Endothelial cell of umbilical vein (primary cell): ENCODE data around the gene FCN1. TPM values are rescaled to one million over a fixed set of nuclear protein-coding genes. Genes with fewer than 3 reads are reported as not detected.

Experiments used
- BruUV-seq: library from RNA; stranded (reverse); fragments of 400-500 nt; replicated peaks from 2 replicates; lab custom pipeline; 2021; lab: Mats Ljungman, UMichigan
- CTCF ChIA-PET: fragments of 300-600, 350-600 bp; sonication (Branson Sonifier 250); formaldehyde crosslinking; loops from one replicate; lab custom pipeline; 2021; ENCODE audit warnings: antibody characterized with exemption, inconsistent platforms; lab: Charles Lee
- POLR2A ChIA-PET: fragments of 300-600, 350-600 bp; sonication (Branson Sonifier 250); formaldehyde crosslinking; loops from one replicate; lab custom pipeline; 2021; ENCODE audit warnings: antibody characterized with exemption, inconsistent platforms; lab: Charles Lee
- DNase-seq: peaks from one replicate; pipeline ENCODE4 v3.0.0-alpha.2; 2011; ENCODE audit warnings: low read depth, low spot score
- FAIRE-seq: peaks from 2 replicates; lab custom pipeline; 2011; peaks lifted over from hg19 to GRCh38; lab: Jason Lieb, UNC
- H2AFZ ChIP-seq: 2 replicates; pipeline ENCODE4 v1.6.0; 2012; ENCODE audit warnings: low read depth, low read length, control low read depth, inconsistent platforms
- H3K27ac ChIP-seq: 2 replicates; pipeline ENCODE4 v1.5.1; 2011; ENCODE audit warnings: low read depth, mild to moderate bottlenecking, control low read depth, low read length, moderate library complexity; ENCODE audit not compliant: insufficient read depth
- H3K27me3 ChIP-seq, 2 experiments: 2 replicates each; pipeline versions ENCODE4 v1.6.0 to v1.6.1; 2011; ENCODE audit warnings: low read length in 2 of 2, mixed read lengths in 1 of 2; ENCODE audit not compliant: control insufficient read depth in 2 of 2, insufficient read depth in 2 of 2
- H3K36me3 ChIP-seq, 2 experiments: 2 replicates in 1 of 2; 3 replicates in 1 of 2; pipeline ENCODE4 v1.5.1; 2011; ENCODE audit warnings: low read length in 2 of 2, mild to moderate bottlenecking in 1 of 2, moderate library complexity in 1 of 2; ENCODE audit not compliant: control insufficient read depth in 2 of 2, insufficient read depth in 2 of 2; ENCODE audit errors: extremely low read depth in 1 of 2
- H3K4me1 ChIP-seq: 3 replicates; pipeline ENCODE4 v1.5.1; 2011; ENCODE audit warnings: mild to moderate bottlenecking, low read length; ENCODE audit not compliant: control insufficient read depth, insufficient read depth; ENCODE audit errors: extremely low read depth
- H3K4me2 ChIP-seq: 2 replicates; pipeline ENCODE4 v1.6.1; 2011; ENCODE audit warnings: low read length, control low read depth, mixed read lengths; ENCODE audit not compliant: insufficient read depth
- H3K4me3 ChIP-seq, 3 experiments: fragments of 200-600 bp in 1 of 3; sonication (generic), shearing (Covaris generic) in 1 of 3; replicated peaks in 1 of 3; 2 replicates each; pipeline ENCODE4 v1.5.1; 2011 to 2016; ENCODE audit warnings: control low read depth in 3 of 3, low read length in 3 of 3, mild to moderate bottlenecking in 2 of 3, inconsistent platforms in 1 of 3, low read depth in 1 of 3, moderate library complexity in 1 of 3; ENCODE audit not compliant: insufficient read depth in 1 of 3
- H3K79me2 ChIP-seq: 2 replicates; pipeline ENCODE4 v1.6.0; 2012; ENCODE audit warnings: low read length, inconsistent platforms; ENCODE audit not compliant: control insufficient read depth, insufficient read depth
- H3K9ac ChIP-seq: replicated peaks from 2 replicates; pipeline ENCODE3; 2011; ENCODE audit warnings: low read length, control low read depth; ENCODE audit not compliant: insufficient read depth; ENCODE audit errors: extremely low read depth
- H3K9me1 ChIP-seq: replicated peaks from 3 replicates; pipeline ENCODE4 v1.6.0; 2011; ENCODE audit warnings: mild to moderate bottlenecking, low read length; ENCODE audit not compliant: control insufficient read depth, insufficient read depth; ENCODE audit errors: extremely low read depth
- H3K9me3 ChIP-seq: replicated peaks from 2 replicates; pipeline ENCODE4 v1.5.1; 2012; ENCODE audit warnings: low read length, inconsistent platforms; ENCODE audit not compliant: control insufficient read depth, insufficient read depth
- H4K20me1 ChIP-seq: replicated peaks from 2 replicates; pipeline ENCODE3; 2011; ENCODE audit warnings: mild to moderate bottlenecking, low read length; ENCODE audit not compliant: control insufficient read depth, insufficient read depth; ENCODE audit errors: extremely low read depth
- CTCF ChIP-seq, 2 donors: IDR thresholded peaks; 1 replicate in 1 of 2; 2 replicates in 1 of 2; pipeline ENCODE4 v1.5.1; 2011; ENCODE audit warnings: low read length in 2 of 2, mild to moderate bottlenecking in 2 of 2, moderate library complexity in 2 of 2, control low read depth in 1 of 2, inconsistent platforms in 1 of 2, low read depth in 1 of 2; ENCODE audit not compliant: insufficient read depth in 1 of 2; ENCODE audit errors: extremely low read depth in 1 of 2
- EZH2 ChIP-seq: IDR thresholded peaks from 2 replicates; pipeline ENCODE4 v1.6.1; 2012; ENCODE audit warnings: borderline replicate concordance, low read depth, mild to moderate bottlenecking, moderate library complexity, low read length, inconsistent platforms; ENCODE audit not compliant: severe bottlenecking
- JUN ChIP-seq: IDR thresholded peaks from 2 replicates; pipeline ENCODE4 v1.6.1; 2011; ENCODE audit warnings: borderline replicate concordance, low read depth; ENCODE audit not compliant: insufficient read length, insufficient read depth
- MAX ChIP-seq: IDR thresholded peaks from 2 replicates; pipeline ENCODE4 v1.6.1; 2011; ENCODE audit not compliant: insufficient read depth, insufficient read length
- POLR2A ChIP-seq: IDR thresholded peaks from 2 replicates; pipeline ENCODE4 v1.6.1; 2012; ENCODE audit warnings: low read depth, mild to moderate bottlenecking, control low read depth, low read length
- POLR2AphosphoS5 ChIP-seq: IDR thresholded peaks from 2 replicates; pipeline ENCODE4 v1.6.1; 2012; ENCODE audit warnings: low read depth, mild to moderate bottlenecking, control low read depth, low read length, moderate library complexity; ENCODE audit not compliant: insufficient read depth
- dilution Hi-C: fragments of 300-500 bp; cut with MboI; formaldehyde crosslinking; loops from one replicate; pipeline ENCODE4 v1.15.0; 2019; ENCODE audit warnings: low sequenced_read_pairs; ENCODE audit not compliant: extremely low pct_ligation_motif_present
- intact Hi-C: fragments of 100-400 bp; cut with micrococcal nuclease; formaldehyde crosslinking; loops from one replicate; pipeline ENCODE4 v1.10.0; 2022
- polyA plus RNA-seq, 4 experiments: library from polyadenylated mRNA; depleted of rRNA in 3 of 4; stranded (reverse) in 3 of 4; unstranded in 1 of 4; fragments of >200 nt; gene quantifications; 2 replicates each; pipeline versions ENCODE4 v1.2.1 to v1.2.3, GENCODE V29; 2011 to 2012; ENCODE audit warnings: missing spikeins in 1 of 4
- total RNA-seq: library from RNA; stranded (reverse); gene quantifications from 2 replicates; pipeline ENCODE4 v1.2.3, GENCODE V29; 2021

The FCN1 gene
- total and polyA plus RNA-seq, 2 donors (not counting 3 experiments of a cell fraction or from before 2014, with no cell fraction given), result not detected

- CTCF ChIA-PET, result no interaction called here
Measured at GRCh38 chr9:134863941-134864820, 53.5 kb downstream of the FCN1 start.

More at GRCh38 chr9:134863941-134864820, 53.5 kb downstream of the FCN1 start:
- Histone ChIP-seq H3K4me3 (no peak overlapping the region), H3K36me3 (no peaks in the 10 kb centered on the region), H3K27me3 (no peaks in the 10 kb centered on the region), H3K79me2 (no peaks in the 10 kb centered on the region), H3K9me3 (no peaks in the 10 kb centered on the region), H3K27ac (no peak overlapping the region), H3K9me1 (no peaks in the 10 kb centered on the region), H4K20me1 (no peaks in the 10 kb centered on the region), H3K9ac (no peak overlapping the region), H3K4me2 (no peak overlapping the region), H2AFZ (no peak overlapping the region), H3K4me1 (no peaks in the 10 kb centered on the region)
- no peak for TF ChIP-seq MAX
- no peak for TF ChIP-seq POLR2AphosphoS5
- no peak for TF ChIP-seq CTCF (IDR thresholded peaks at IDR 0.05; ENCODE audit: extremely low read depth in 1 of 2, insufficient read depth in 1 of 2, low read depth in 1 of 2, low read length in 2 of 2)
- TF ChIP-seq POLR2A, result no peak
- no peak for TF ChIP-seq JUN
- no peak for TF ChIP-seq EZH2
- FAIRE-seq (no peak), DNase-seq (no peak)
- POLR2A ChIA-PET, result no interaction called here
- no TSS peak for BruUV-seq
- dilution Hi-C loops (no loop called here), intact Hi-C loops (no loop called here)
